Measurements from ENCODE around the gene TRNAU1AP. TPM values are rescaled to one million over a fixed set of nuclear protein-coding genes. Genes with fewer than 3 reads are reported as not detected.
"Not testable (repeated sequence)": the region's sequence is repeated elsewhere in the genome, so short reads cannot be mapped to it uniquely, and the experiment has no call there.

The TRNAU1AP gene
- total and polyA plus RNA-seq, 2 donors (not counting 1 experiment from before 2014, with no cell fraction given), result 25.1 to 31.7 TPM

GRCh38 chr1:28565726-28566125 is 12.8 kb downstream of the TRNAU1AP start:
- Histone ChIP-seq H3K4me2 (ENCODE audit: extremely low read depth, insufficient read depth, low read length) (no peak overlapping the region), H3K27me3 (ENCODE audit: control insufficient read depth, insufficient read depth, low read length) (no peaks in the 10 kb centered on the region), H3K27ac (ENCODE audit: insufficient read depth, low read length) (no peak overlapping the region), H4K20me1 (ENCODE audit: control insufficient read depth, extremely low read depth, insufficient read depth, low read length) (no peaks in the 10 kb centered on the region), H3K9me3 (ENCODE audit: control insufficient read depth, insufficient read depth, low read depth, low read length) (no peaks in the 10 kb centered on the region), H3K79me2 (ENCODE audit: control insufficient read depth, insufficient read depth, low read length) (no peaks in the 10 kb centered on the region), H3K36me3 (ENCODE audit: control insufficient read depth, insufficient read depth, low read length) (peaks cover 16% of the 10 kb centered on the region), H3K9ac (ENCODE audit: insufficient read depth, low read length) (no peak overlapping the region), H3K4me1 (ENCODE audit: control insufficient read depth, extremely low read depth, insufficient read depth, low read length) (no peaks in the 10 kb centered on the region), H2AFZ (ENCODE audit: low read length) (no peak overlapping the region), H3K4me3 (replicated peaks in 1 of 4; ENCODE audit: control extremely low read depth in 1 of 4, insufficient read depth in 1 of 4, low read depth in 3 of 4, low read length in 4 of 4) (no peak overlapping the region)
- no peak for DNase-seq (ENCODE audit: low read depth in 2 of 2)
- TF ChIP-seq CTCF (conservative IDR thresholded peaks at IDR 0.05 in 1 of 2, IDR thresholded peaks at IDR 0.05 in 1 of 2; ENCODE audit: low read depth in 1 of 2, low read length in 2 of 2), result no peak
- TF ChIP-seq EZH2 (IDR thresholded peaks at IDR 0.05; ENCODE audit: low read length, missing control alignments), result no peak

GRCh38 chr1:28566931-28567330 is 14.0 kb downstream of the TRNAU1AP start:
- Histone ChIP-seq H3K27me3 (ENCODE audit: control insufficient read depth, insufficient read depth, low read length) (no peaks in the 10 kb centered on the region), H3K4me2 (ENCODE audit: extremely low read depth, insufficient read depth, low read length) (no peak overlapping the region), H4K20me1 (ENCODE audit: control insufficient read depth, extremely low read depth, insufficient read depth, low read length) (no peaks in the 10 kb centered on the region), H3K9ac (ENCODE audit: insufficient read depth, low read length) (no peak overlapping the region), H3K27ac (ENCODE audit: insufficient read depth, low read length) (no peak overlapping the region), H3K4me1 (ENCODE audit: control insufficient read depth, extremely low read depth, insufficient read depth, low read length) (no peaks in the 10 kb centered on the region), H3K4me3 (replicated peaks in 1 of 4; ENCODE audit: control extremely low read depth in 1 of 4, insufficient read depth in 1 of 4, low read depth in 3 of 4, low read length in 4 of 4) (no peak overlapping the region), H3K9me3 (ENCODE audit: control insufficient read depth, insufficient read depth, low read depth, low read length) (no peaks in the 10 kb centered on the region), H2AFZ (ENCODE audit: low read length) (no peak overlapping the region), H3K79me2 (ENCODE audit: control insufficient read depth, insufficient read depth, low read length) (no peaks in the 10 kb centered on the region), H3K36me3 (ENCODE audit: control insufficient read depth, insufficient read depth, low read length) (peaks cover 16% of the 10 kb centered on the region)
- DNase-seq (ENCODE audit: low read depth in 2 of 2), result no peak
- TF ChIP-seq CTCF (conservative IDR thresholded peaks at IDR 0.05 in 1 of 2, IDR thresholded peaks at IDR 0.05 in 1 of 2; ENCODE audit: low read depth in 1 of 2, low read length in 2 of 2) (no peak), EZH2 (IDR thresholded peaks at IDR 0.05; ENCODE audit: low read length, missing control alignments) (no peak)

GRCh38 chr1:28571911-28572310 is 19.0 kb downstream of the TRNAU1AP start:
- Histone ChIP-seq H3K9ac (ENCODE audit: insufficient read depth, low read length) (no peak overlapping the region), H3K9me3 (ENCODE audit: control insufficient read depth, insufficient read depth, low read depth, low read length) (no peaks in the 10 kb centered on the region), H4K20me1 (ENCODE audit: control insufficient read depth, extremely low read depth, insufficient read depth, low read length) (no peaks in the 10 kb centered on the region), H3K27ac (ENCODE audit: insufficient read depth, low read length) (no peak overlapping the region), H3K4me2 (ENCODE audit: extremely low read depth, insufficient read depth, low read length) (no peak overlapping the region), H3K79me2 (ENCODE audit: control insufficient read depth, insufficient read depth, low read length) (no peaks in the 10 kb centered on the region), H3K27me3 (ENCODE audit: control insufficient read depth, insufficient read depth, low read length) (no peaks in the 10 kb centered on the region), H3K36me3 (ENCODE audit: control insufficient read depth, insufficient read depth, low read length) (peaks cover 8% of the 10 kb centered on the region), H2AFZ (ENCODE audit: low read length) (no peak overlapping the region), H3K4me1 (ENCODE audit: control insufficient read depth, extremely low read depth, insufficient read depth, low read length) (no peaks in the 10 kb centered on the region), H3K4me3 (replicated peaks in 1 of 4; ENCODE audit: control extremely low read depth in 1 of 4, insufficient read depth in 1 of 4, low read depth in 3 of 4, low read length in 4 of 4) (no peak overlapping the region)
- no peak for TF ChIP-seq CTCF (conservative IDR thresholded peaks at IDR 0.05 in 1 of 2, IDR thresholded peaks at IDR 0.05 in 1 of 2; ENCODE audit: low read depth in 1 of 2, low read length in 2 of 2)
- no peak for TF ChIP-seq EZH2 (IDR thresholded peaks at IDR 0.05; ENCODE audit: low read length, missing control alignments)
- DNase-seq (ENCODE audit: low read depth in 2 of 2), result no peak

- not testable (repeated sequence) for H3K4me1 ChIP-seq (ENCODE audit: control insufficient read depth, extremely low read depth, insufficient read depth, low read length); H4K20me1 ChIP-seq (ENCODE audit: control insufficient read depth, extremely low read depth, insufficient read depth, low read length); H3K9ac ChIP-seq (ENCODE audit: insufficient read depth, low read length); H3K36me3 ChIP-seq (ENCODE audit: control insufficient read depth, insufficient read depth, low read length); H3K9me3 ChIP-seq (ENCODE audit: control insufficient read depth, insufficient read depth, low read depth, low read length); H2AFZ ChIP-seq (ENCODE audit: low read length); H3K27me3 ChIP-seq (ENCODE audit: control insufficient read depth, insufficient read depth, low read length); H3K4me2 ChIP-seq (ENCODE audit: extremely low read depth, insufficient read depth, low read length); H3K27ac ChIP-seq (ENCODE audit: insufficient read depth, low read length); H3K79me2 ChIP-seq (ENCODE audit: control insufficient read depth, insufficient read depth, low read length); H3K4me3 ChIP-seq (replicated peaks in 1 of 4; ENCODE audit: control extremely low read depth in 1 of 4, insufficient read depth in 1 of 4, low read depth in 3 of 4, low read length in 4 of 4)
- peak; percentile 44 to 78 for DNase-seq (ENCODE audit: low read depth in 2 of 2)
Observed at GRCh38 chr1:28572891-28573290, 20.0 kb downstream of the TRNAU1AP start.

All from fibroblast of lung (primary cell).